HCT116 (cell line): ENCODE measurements around the gene PNMA8C. TPM values are rescaled to one million over a fixed set of nuclear protein-coding genes. Genes with fewer than 3 reads are reported as not detected.

ENCODE experiments used
- ATAC-seq: fragments of 200-7000 bp; cut with Tn5 transposase; 2 replicates; pipeline ENCODE4 v1.9.1; 2020; ENCODE audit warnings: mild to moderate bottlenecking, moderate library complexity
- BruUV-seq: library from RNA; stranded (reverse); fragments of 400-500 nt; replicated peaks from 2 replicates; lab custom pipeline; 2021; lab: Mats Ljungman, UMichigan
- CTCF ChIA-PET: fragments of 300-600 bp; sonication (Branson Sonifier 250); formaldehyde crosslinking; loops from one replicate; lab custom pipeline; 2021; ENCODE audit warnings: antibody characterized with exemption; lab: Charles Lee
- POLR2A ChIA-PET: fragments of 300-600, 350-600 bp; sonication (Branson Sonifier 250); formaldehyde crosslinking; loops from one replicate; lab custom pipeline; 2021; ENCODE audit warnings: antibody characterized with exemption; lab: Charles Lee
- RAD21 ChIA-PET, 2 experiments: fragments of 300-600 bp; sonication (Branson Sonifier 250); formaldehyde crosslinking; loops; one replicate each; lab custom pipeline; 2023; ENCODE audit warnings: low total read pairs in 2 of 2; ENCODE audit not compliant: uncharacterized antibody in 2 of 2, unreplicated experiment in 2 of 2, low non-redundant PET in 1 of 2; lab: Charles Lee
- DNase-seq: peaks from one replicate; pipeline ENCODE4 v3.0.0-alpha.2; 2010; ENCODE audit warnings: low read depth, low spot score
- H2AFZ ChIP-seq: fragments of 200-600 bp; shearing (Covaris generic), sonication (generic); 2 replicates; pipeline ENCODE4 v1.6.1; 2017; ENCODE audit warnings: low read depth, mixed run types, mixed read lengths, antibody characterized with exemption, low read length; ENCODE audit not compliant: poor library complexity, severe bottlenecking
- H3K27ac ChIP-seq: 2 replicates; pipeline ENCODE4 v1.5.1; 2012; ENCODE audit warnings: low read depth, low read length
- H3K27me3 ChIP-seq: fragments of 200-600 bp; sonication (generic); 2 replicates; pipeline ENCODE4 v1.6.1; 2016; ENCODE audit warnings: mixed run types, low read length, mixed read lengths; ENCODE audit not compliant: insufficient read depth
- H3K36me3 ChIP-seq, 2 experiments: fragments of 200-500 bp in 1 of 2; fragments of 200-600 bp in 1 of 2; sonication (Bioruptor generic) in 1 of 2; sonication (generic) in 1 of 2; 2 replicates each; pipeline versions ENCODE4 v1.5.1 to v1.6.1; 2014 to 2016; ENCODE audit warnings: low read length in 2 of 2, inconsistent platforms in 1 of 2, mixed read lengths in 1 of 2, mixed run types in 1 of 2; ENCODE audit not compliant: insufficient read depth in 2 of 2, control insufficient read depth in 1 of 2
- H3K4me1 ChIP-seq, 2 experiments: fragments of 200-600 bp in 1 of 2; sonication (generic) in 1 of 2; 2 replicates each; pipeline versions ENCODE4 v1.5.1 to v1.6.1; 2012 to 2017; ENCODE audit warnings: low read length in 2 of 2, inconsistent platforms in 1 of 2, mild to moderate bottlenecking in 1 of 2, mixed read lengths in 1 of 2, mixed run types in 1 of 2, moderate library complexity in 1 of 2; ENCODE audit not compliant: insufficient read depth in 2 of 2, control insufficient read depth in 1 of 2
- H3K4me2 ChIP-seq: fragments of 200-600 bp; sonication (generic); 2 replicates; pipeline ENCODE4 v1.6.1; 2017; ENCODE audit warnings: mixed run types, low read length, mixed read lengths
- H3K4me3 ChIP-seq, 2 experiments: fragments of 200-600 bp in 1 of 2; sonication (generic) in 1 of 2; replicated peaks in 1 of 2; 2 replicates each; pipeline ENCODE4 v1.5.1; 2011 to 2016; ENCODE audit warnings: low read length in 2 of 2, control low read depth in 1 of 2, low read depth in 1 of 2, mild to moderate bottlenecking in 1 of 2, mixed read lengths in 1 of 2, mixed run types in 1 of 2
- H3K79me2 ChIP-seq: fragments of 200-600 bp; sonication (generic); 2 replicates; pipeline ENCODE4 v1.6.1; 2017; ENCODE audit warnings: mild to moderate bottlenecking, mixed run types, low read length, moderate library complexity, mixed read lengths; ENCODE audit not compliant: insufficient read depth
- H3K9ac ChIP-seq: fragments of 200-600 bp; sonication (generic); 2 replicates; pipeline ENCODE4 v1.6.1; 2016; ENCODE audit warnings: low read length, mixed read lengths
- H3K9me2 ChIP-seq: fragments of 200-600 bp; sonication (generic), shearing (Covaris generic); 2 replicates; pipeline ENCODE4 v1.6.1; 2017; ENCODE audit warnings: mixed run types, mild to moderate bottlenecking, moderate library complexity; ENCODE audit not compliant: insufficient read depth
- H3K9me3 ChIP-seq, 2 experiments: fragments of 200-500 bp in 1 of 2; fragments of 200-600 bp in 1 of 2; sonication (Bioruptor generic) in 1 of 2; sonication (generic) in 1 of 2; 2 replicates each; pipeline ENCODE4 v1.6.1; 2014 to 2017; ENCODE audit warnings: low read length in 2 of 2, mixed read lengths in 2 of 2, inconsistent platforms in 1 of 2, low read depth in 1 of 2, mild to moderate bottlenecking in 1 of 2, mixed run types in 1 of 2, moderate library complexity in 1 of 2; ENCODE audit not compliant: control insufficient read depth in 1 of 2, insufficient read depth in 1 of 2
- H4K20me1 ChIP-seq: fragments of 200-600 bp; sonication (generic), shearing (Covaris generic); 2 replicates; pipeline ENCODE4 v1.6.1; 2017; ENCODE audit warnings: mixed run types, mild to moderate bottlenecking, moderate library complexity; ENCODE audit not compliant: insufficient read depth
- CBX3 ChIP-seq: IDR thresholded peaks from 2 replicates; pipeline ENCODE4 v1.6.1; 2012; ENCODE audit warnings: low read depth
- EGR1 ChIP-seq: IDR thresholded peaks from 2 replicates; pipeline ENCODE4 v1.6.1; 2012; ENCODE audit warnings: low read depth
- ELF1 ChIP-seq: IDR thresholded peaks from 2 replicates; pipeline ENCODE4 v1.6.1; 2012; ENCODE audit warnings: low read depth, borderline replicate concordance
- EZH2phosphoT487 ChIP-seq: fragments of 200-600 bp; IDR thresholded peaks from 2 replicates; pipeline ENCODE4 v1.6.1; 2018; ENCODE audit warnings: antibody characterized with exemption, borderline replicate concordance
- JUND ChIP-seq: IDR thresholded peaks from 2 replicates; pipeline ENCODE4 v1.6.1; 2012
- POLR2AphosphoS5 ChIP-seq: IDR thresholded peaks from 2 replicates; pipeline ENCODE4 v1.6.1; 2011; ENCODE audit warnings: mild to moderate bottlenecking, low read depth, low read length, moderate library complexity
- REST ChIP-seq: IDR thresholded peaks from 2 replicates; pipeline ENCODE4 v1.6.1; 2012; ENCODE audit warnings: low read depth
- SP1 ChIP-seq: IDR thresholded peaks from 2 replicates; pipeline ENCODE4 v1.6.1; 2012; ENCODE audit warnings: low read depth
- ZFX ChIP-seq: fragments of 450-650 bp; IDR thresholded peaks from 2 replicates; pipeline ENCODE4 v1.6.1; 2017
- ZNF274 ChIP-seq: fragments of 200-500 bp; sonication (Bioruptor generic); IDR thresholded peaks from 2 replicates; pipeline ENCODE4 v1.6.1; 2014; ENCODE audit warnings: mild to moderate bottlenecking, low read depth, low read length, inconsistent platforms
- intact Hi-C: fragments of 100-400 bp; cut with micrococcal nuclease; formaldehyde crosslinking; loops from 2 replicates; pipeline ENCODE4 v1.10.0; 2022
- total RNA-seq: library from RNA; stranded (reverse); gene quantifications from one replicate; pipeline ENCODE4 v1.2.1, GENCODE V29; 2021; ENCODE audit not compliant: unreplicated experiment
- TF ChIP-seq, protein P1 (sequence below): IDR thresholded peaks from 2 replicates; pipeline ENCODE4 v1.6.1; 2011; ENCODE audit warnings: mild to moderate bottlenecking, low read length, moderate library complexity; ENCODE audit not compliant: insufficient replicate concordance; ENCODE audit errors: extremely low read depth

Gene PNMA8C
- total RNA-seq, 1 experiment from 2014 or later: not detected

DNA sequence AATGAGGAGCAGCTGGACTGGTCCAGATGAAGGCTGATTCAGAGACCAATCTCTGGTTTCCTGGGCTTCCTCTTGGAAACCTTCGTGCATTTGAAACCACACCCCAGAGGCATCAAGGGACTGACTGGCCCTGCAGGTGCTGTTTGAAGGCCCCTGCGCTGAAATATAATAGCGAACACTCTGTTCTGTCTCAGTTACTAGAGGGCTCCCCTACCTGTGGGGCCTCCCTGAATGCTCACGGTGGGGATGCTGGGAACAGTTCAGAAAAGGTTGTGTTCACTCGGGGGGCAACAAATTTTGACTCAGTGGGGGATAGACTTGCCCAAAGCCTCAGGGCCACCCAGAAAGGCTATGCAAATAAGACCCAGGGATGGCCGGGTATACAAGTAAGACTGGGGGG, 21.8 kb downstream of the PNMA8C start:
- H3K27me3 ChIP-seq: no peaks in the 10 kb centered on the region
- H3K9me2 ChIP-seq: no peaks in the 10 kb centered on the region
- CTCF ChIA-PET: no interaction called here
- intact Hi-C loops: no loop called here
- no peaks in the 10 kb centered on the region for H3K4me1 ChIP-seq
- no peak overlapping the region for H3K9ac ChIP-seq
- RAD21 ChIA-PET: no interaction called here
- no peaks in the 10 kb centered on the region for H3K9me3 ChIP-seq
- H3K36me3 ChIP-seq: no peaks in the 10 kb centered on the region
- no peak for ATAC-seq
- DNase-seq: no peak
- H2AFZ ChIP-seq: no peak overlapping the region
- H4K20me1 ChIP-seq: no peaks in the 10 kb centered on the region
- H3K27ac ChIP-seq: no peak overlapping the region
- H3K4me2 ChIP-seq: no peak overlapping the region
- no peak overlapping the region for H3K4me3 ChIP-seq
- POLR2A ChIA-PET: no interaction called here
- no TSS peak for BruUV-seq
- H3K79me2 ChIP-seq: no peaks in the 10 kb centered on the region
- no peak for TF ChIP-seq REST
- TF ChIP-seq ELF1: no peak
- no peak for TF ChIP-seq CBX3
- TF ChIP-seq ZFX: no peak
- TF ChIP-seq EZH2phosphoT487: no peak
- TF ChIP-seq ZNF274: no peak
- no peak for TF ChIP-seq JUND
- no peak for TF ChIP-seq EGR1
- no peak for TF ChIP-seq POLR2AphosphoS5
- TF ChIP-seq, protein P1, sequence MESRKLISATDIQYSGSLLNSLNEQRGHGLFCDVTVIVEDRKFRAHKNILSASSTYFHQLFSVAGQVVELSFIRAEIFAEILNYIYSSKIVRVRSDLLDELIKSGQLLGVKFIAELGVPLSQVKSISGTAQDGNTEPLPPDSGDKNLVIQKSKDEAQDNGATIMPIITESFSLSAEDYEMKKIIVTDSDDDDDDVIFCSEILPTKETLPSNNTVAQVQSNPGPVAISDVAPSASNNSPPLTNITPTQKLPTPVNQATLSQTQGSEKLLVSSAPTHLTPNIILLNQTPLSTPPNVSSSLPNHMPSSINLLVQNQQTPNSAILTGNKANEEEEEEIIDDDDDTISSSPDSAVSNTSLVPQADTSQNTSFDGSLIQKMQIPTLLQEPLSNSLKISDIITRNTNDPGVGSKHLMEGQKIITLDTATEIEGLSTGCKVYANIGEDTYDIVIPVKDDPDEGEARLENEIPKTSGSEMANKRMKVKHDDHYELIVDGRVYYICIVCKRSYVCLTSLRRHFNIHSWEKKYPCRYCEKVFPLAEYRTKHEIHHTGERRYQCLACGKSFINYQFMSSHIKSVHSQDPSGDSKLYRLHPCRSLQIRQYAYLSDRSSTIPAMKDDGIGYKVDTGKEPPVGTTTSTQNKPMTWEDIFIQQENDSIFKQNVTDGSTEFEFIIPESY: no peak
- no peak for TF ChIP-seq SP1
- TF ChIP-seq, all 23 proteins: peak for 0
